ENCODE data around the gene POLDIP3.

GRCh38 chr22:42620084-42620483, 5.4 kb upstream of the POLDIP3 start:
- TF ChIP-seq SIN3A (IDR thresholded peaks at IDR 0.05; ENCODE audit: borderline replicate concordance, insufficient read depth, low read length), result no peak
- no peak for TF ChIP-seq POLR2AphosphoS5 (IDR thresholded peaks at IDR 0.05; ENCODE audit: low read depth, low read length)
- no peak for TF ChIP-seq TAF1 (IDR thresholded peaks at IDR 0.05; ENCODE audit: borderline replicate concordance, insufficient read depth, low read length)
- no peak for TF ChIP-seq REST (IDR thresholded peaks at IDR 0.05; ENCODE audit: insufficient read depth in 1 of 2, low read depth in 2 of 2, low read length in 2 of 2)
- no peak for TF ChIP-seq FOXP2 (optimal IDR thresholded peaks at IDR 0.05; ENCODE audit: borderline replicate concordance, extremely low read depth, extremely low read length, insufficient read depth)

Measured in PFSK-1 (cell line).